OCI-LY1 (cell line): ENCODE results near the gene ACO2.

Experiments
- CTCF ChIP-seq: fragments of 200-600 bp; sonication (generic), shearing (Covaris generic); IDR thresholded peaks from 2 replicates; pipeline ENCODE4 v1.5.1; 2017; ENCODE audit warnings: mild to moderate bottlenecking, antibody characterized with exemption, low read length, moderate library complexity, mixed read lengths
- EZH2 ChIP-seq: fragments of 200-600 bp; sonication (generic), shearing (Covaris generic); IDR thresholded peaks from 2 replicates; pipeline ENCODE4 v1.8.0; 2017; ENCODE audit warnings: borderline replicate concordance, mixed run types, mild to moderate bottlenecking, antibody characterized with exemption, low read length, moderate library complexity, mixed read lengths

GRCh38 chr22:41540006-41540315, 71.0 kb downstream of the ACO2 start:
- TF ChIP-seq CTCF (no peak), EZH2 (no peak)
